Subcutaneous adipose tissue (tissue), 4 donors: ENCODE data around the gene TCFL5. TPM values are rescaled to one million over a fixed set of nuclear protein-coding genes. Genes with fewer than 3 reads are reported as not detected.

ENCODE experiments used
- total RNA-seq, 4 donors: library from RNA; depleted of rRNA; stranded (reverse); fragments of >200 nt; gene quantifications; one replicate each; pipeline ENCODE4 v1.1.0, GENCODE V29; 2016
- TF ChIP-seq, protein P1 (sequence below): fragments of 450-650 bp; IDR thresholded peaks from one replicate; pipeline ENCODE4 v1.5.1; 2016; ENCODE audit warnings: low read depth, mild to moderate bottlenecking, control low read depth, antibody characterized with exemption, moderate library complexity

Gene TCFL5
- total RNA-seq, 4 donors from 2014 or later: 7.6 to 13.8 (median 10.8) TPM

DNA sequence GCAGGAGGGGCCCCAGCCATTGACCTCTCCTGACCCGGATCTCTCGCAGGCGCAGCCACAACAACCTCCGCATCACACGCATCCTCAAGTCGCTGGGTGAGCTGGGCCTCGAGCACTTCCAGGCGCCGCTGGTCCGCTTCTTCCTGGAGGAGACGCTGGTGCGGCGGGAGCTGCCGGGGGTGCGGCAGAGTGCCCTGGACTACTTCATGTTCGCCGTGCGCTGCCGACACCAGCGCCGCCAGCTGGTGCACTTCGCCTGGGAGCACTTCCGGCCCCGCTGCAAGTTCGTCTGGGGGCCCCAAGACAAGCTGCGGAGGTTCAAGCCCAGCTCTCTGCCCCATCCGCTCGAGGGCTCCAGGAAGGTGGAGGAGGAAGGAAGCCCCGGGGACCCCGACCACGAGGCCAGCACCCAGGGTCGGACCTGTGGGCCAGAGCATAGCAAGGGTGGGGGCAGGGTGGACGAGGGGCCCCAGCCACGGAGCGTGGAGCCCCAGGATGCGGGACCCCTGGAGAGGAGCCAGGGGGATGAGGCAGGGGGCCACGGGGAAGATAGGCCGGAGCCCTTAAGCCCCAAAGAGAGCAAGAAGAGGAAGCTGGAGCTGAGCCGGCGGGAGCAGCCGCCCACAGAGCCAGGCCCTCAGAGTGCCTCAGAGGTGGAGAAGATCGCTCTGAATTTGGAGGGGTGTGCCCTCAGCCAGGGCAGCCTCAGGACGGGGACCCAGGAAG is 49.3 kb downstream of the TCFL5 start:
- TF ChIP-seq, protein P1, sequence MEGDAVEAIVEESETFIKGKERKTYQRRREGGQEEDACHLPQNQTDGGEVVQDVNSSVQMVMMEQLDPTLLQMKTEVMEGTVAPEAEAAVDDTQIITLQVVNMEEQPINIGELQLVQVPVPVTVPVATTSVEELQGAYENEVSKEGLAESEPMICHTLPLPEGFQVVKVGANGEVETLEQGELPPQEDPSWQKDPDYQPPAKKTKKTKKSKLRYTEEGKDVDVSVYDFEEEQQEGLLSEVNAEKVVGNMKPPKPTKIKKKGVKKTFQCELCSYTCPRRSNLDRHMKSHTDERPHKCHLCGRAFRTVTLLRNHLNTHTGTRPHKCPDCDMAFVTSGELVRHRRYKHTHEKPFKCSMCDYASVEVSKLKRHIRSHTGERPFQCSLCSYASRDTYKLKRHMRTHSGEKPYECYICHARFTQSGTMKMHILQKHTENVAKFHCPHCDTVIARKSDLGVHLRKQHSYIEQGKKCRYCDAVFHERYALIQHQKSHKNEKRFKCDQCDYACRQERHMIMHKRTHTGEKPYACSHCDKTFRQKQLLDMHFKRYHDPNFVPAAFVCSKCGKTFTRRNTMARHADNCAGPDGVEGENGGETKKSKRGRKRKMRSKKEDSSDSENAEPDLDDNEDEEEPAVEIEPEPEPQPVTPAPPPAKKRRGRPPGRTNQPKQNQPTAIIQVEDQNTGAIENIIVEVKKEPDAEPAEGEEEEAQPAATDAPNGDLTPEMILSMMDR: no peak

DNA sequence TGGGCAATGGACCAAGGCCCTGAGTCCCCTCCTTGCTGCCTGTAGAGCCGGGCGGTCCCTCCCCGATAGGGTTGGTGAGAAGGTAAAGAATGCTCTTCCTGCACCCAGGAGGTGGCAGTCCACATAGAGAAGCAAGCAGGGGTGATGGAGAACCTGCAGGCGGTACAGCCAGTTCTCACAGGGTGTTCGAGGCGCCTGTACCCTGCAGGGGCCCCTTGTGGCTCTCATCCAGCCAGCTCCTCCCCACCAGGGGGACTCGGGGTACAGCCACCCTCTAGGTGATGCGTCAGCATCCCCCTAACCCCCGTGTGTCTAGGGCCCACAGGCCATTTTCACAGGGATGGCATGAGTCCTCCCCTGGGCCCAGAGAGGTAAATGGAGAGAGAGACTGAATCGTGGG is 49.9 kb downstream of the TCFL5 start:
- TF ChIP-seq, protein P1: no peak

DNA sequence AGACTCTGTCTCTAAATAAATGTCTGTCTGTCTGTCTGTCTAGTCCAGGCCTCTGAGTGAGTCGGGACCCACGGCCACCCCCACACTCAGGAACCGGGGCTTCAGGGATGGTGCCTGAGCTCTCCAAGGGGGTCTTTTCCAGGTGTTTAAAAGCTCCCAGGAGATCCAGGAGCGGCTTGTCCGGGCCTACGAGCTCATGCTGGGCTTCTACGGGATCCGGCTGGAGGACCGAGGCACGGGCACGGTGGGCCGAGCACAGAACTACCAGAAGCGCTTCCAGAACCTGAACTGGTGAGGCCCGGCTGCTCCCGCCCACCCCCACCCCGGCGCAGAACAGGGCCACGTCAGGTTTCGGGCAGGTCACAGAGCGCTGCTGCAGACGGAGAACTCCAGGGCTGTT is 50.3 kb downstream of the TCFL5 start:
- TF ChIP-seq, protein P1: no peak

DNA sequence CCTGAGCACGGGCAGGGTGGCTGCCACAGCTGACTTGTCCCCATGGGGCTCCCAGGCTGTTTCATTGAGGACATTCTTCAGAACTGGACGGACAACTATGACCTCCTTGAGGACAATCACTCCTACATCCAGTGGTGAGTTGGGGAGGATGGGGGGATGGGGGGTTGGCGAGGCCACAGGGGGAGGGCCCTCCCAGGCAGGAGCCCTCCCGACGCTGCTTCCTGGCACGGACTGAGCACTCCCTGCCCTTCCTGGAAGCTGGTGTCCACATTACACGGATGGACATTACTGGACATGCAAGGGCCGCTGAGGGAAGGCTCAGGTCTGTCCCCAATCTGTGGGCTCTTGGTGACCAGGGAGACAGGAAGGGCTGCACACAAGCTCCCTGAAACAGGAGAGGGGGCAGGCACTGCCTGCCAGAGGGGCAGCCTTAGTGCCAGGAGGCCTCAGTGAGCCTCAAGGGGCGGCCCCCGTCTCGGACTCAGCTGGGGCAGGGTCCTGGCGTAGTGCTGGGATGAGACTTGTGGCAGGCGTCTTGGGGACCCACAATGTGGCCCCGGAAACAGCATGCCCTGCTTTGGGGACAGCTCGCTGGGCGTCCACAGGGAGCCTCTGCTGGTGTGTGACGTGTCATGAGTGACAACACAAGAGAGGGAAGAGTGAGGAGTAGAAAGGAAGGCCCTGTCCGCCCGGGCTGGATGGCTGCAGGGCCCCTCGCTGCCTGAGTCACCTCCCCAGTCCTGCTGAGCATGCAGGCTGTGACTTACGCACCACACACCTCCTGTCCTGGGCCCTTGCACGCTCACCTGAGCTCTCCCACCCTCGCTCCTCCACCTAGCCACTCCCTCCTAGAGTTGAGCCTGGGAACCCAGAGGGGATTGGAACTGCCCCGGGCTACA is 51.8 kb downstream of the TCFL5 start:
- TF ChIP-seq, protein P1: no peak

DNA sequence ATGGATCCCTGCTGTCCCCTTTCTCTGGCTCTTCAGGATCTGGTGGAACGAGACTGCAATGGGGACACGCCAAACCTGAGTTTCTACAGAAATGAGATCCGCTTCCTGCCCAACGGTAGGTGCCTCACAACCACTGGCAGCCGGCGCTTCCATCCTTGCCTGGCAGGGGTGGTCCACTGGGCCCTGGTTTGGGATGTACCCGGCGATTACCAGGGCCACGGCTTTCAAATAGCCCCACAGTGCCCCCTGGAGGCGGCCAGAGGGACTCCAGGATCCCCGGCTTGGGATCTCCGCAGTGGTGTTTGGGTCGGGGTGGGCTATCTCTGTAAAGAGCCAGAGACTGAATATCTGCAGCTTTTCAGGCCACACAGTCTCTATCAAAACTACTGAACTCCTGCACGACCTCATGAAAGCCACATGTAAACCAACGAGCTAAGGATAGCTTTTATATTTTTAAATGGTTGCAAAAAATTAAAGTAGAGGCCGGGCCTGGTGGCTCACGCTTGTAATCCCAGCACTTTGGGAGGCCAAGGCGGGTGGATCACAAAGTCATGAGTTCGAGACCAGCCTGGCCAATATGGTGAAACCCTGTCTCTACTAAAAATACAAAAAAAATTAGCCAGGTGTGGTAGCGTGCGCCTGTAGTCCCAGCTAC is 53.3 kb downstream of the TCFL5 start:
- TF ChIP-seq, protein P1: no peak

DNA sequence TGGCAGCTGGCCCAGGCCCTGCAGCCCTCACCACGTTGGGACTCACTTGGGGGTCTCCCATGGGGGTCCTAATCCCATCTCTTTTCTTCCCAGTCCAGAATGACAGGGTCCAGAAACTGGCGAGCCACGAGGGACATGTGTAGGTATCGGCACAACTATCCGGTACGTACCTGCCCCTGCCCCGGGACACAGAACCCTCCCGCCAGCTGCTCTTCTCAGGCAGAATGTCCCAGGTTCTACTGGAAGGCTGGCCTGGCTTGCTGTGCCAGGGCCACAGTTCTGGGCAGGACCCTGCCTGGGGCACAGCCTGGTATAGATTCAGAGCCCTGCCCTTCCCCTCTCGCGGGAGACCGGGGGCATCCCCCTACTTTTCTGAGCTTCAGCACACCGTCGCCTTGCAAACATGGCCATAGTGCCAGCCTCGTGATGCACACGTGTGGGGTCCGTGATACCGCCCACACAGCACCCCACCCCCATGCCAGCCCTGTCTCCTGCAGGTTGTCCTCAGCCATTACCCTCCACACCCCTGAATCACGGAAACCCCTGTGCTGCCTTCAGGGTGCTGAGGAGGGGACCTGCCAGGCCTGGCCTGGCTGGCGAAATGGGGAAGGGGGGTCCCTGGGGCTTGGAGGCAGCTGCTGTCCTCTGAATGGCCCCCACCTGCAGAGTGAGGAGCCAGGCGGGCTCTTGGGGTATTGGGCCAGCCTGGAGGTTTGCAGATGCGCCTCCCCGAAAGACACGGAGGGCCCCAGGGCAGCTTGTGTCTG is 54.0 kb downstream of the TCFL5 start:
- TF ChIP-seq, protein P1: no peak
